SH-SY5Y (cell line): ENCODE measurements around the gene DIAPH3.

Experiments
- GATA2 ChIP-seq: IDR thresholded peaks from 2 replicates; pipeline ENCODE4 v1.6.1; 2011; ENCODE audit warnings: mild to moderate bottlenecking, low read depth, low read length
- GATA3 ChIP-seq: IDR thresholded peaks from 2 replicates; pipeline ENCODE4 v1.6.1; 2011; ENCODE audit warnings: low read depth, mild to moderate bottlenecking, low read length, moderate library complexity

DNA sequence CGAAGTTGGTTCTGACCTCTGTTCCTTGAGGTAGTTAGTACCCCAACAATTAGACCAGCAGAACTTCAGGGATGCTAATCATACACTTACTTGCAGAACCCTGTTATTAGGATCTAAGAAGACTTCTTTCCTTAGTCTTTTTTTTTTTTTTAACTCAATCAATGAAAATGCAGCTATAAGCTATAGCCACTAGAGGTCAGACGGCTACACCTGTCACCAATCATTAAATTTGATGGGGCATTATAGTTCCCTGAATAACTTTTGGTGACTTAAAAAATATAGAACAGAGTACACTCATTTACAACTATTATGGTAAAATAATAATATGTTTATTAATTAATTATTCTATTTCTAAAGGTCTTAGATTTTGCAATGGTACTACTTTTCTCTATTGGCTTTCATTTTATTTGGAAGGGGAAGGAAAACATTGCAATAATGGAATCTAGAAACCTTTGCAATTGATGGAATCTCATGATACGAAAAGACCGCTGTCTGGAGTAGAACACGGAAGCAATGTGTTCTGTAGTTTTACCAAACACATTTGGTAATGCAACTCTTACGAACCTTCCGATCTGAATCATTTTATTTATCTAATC is 483.2 kb downstream of the DIAPH3 start:
- TF ChIP-seq GATA2, result no peak
- no peak for TF ChIP-seq GATA3
